Activated CD4-positive, alpha-beta T cell treated with anti-CD3 and anti-CD28 coated beads, Interleukin-10, Interleukin-2, amounts not matched to agents 100 ng/mL and 50 ng/mL, durations not matched to agents 16 hours and 8 hours (primary cell): ENCODE results near the gene CDCA4.

ENCODE experiments used
- DNase-seq: peaks from one replicate; pipeline ENCODE4 v3.0.0-alpha.2; 2020

Gene CDCA4

GRCh38 chr14:104972301-104973134 is 48.4 kb downstream of the CDCA4 start:
- no peak for DNase-seq

GRCh38 chr14:104971447-104972240 is 49.2 kb downstream of the CDCA4 start:
- DNase-seq, result no peak

GRCh38 chr14:104970231-104971068 is 50.4 kb downstream of the CDCA4 start:
- DNase-seq, result no peak

- DNase-seq, result no peak
Measured at GRCh38 chr14:104969741-104970230, 51.1 kb downstream of the CDCA4 start.

GRCh38 chr14:104968541-104969401 is 52.1 kb downstream of the CDCA4 start:
- DNase-seq, result no peak

GRCh38 chr14:104968153-104968527 is 52.7 kb downstream of the CDCA4 start:
- no peak for DNase-seq

GRCh38 chr14:104967386-104968152 is 53.3 kb downstream of the CDCA4 start:
- DNase-seq, result no peak

GRCh38 chr14:104966981-104967385 is 53.9 kb downstream of the CDCA4 start:
- DNase-seq, result no peak

- no peak for DNase-seq
Measured at GRCh38 chr14:104966261-104966865, 54.5 kb downstream of the CDCA4 start.

- no peak for DNase-seq
Measured at GRCh38 chr14:104965561-104966231, 55.2 kb downstream of the CDCA4 start.

- no peak for DNase-seq
Measured at GRCh38 chr14:104964546-104964945, 56.3 kb downstream of the CDCA4 start.
